Colonic mucosa (tissue), 4 donors: Measurements from ENCODE around the gene SUSD2. TPM values are rescaled to one million over a fixed set of nuclear protein-coding genes. Genes with fewer than 3 reads are reported as not detected.

ENCODE experiments used
- DNase-seq: peaks from one replicate; pipeline ENCODE4 v3.0.0-alpha.2; 2020
- H3K27ac ChIP-seq: fragments of 200-600 bp; one replicate; pipeline ENCODE4 v1.8.0; 2021
- H3K27me3 ChIP-seq: fragments of 200-600 bp; one replicate; pipeline ENCODE4 v1.8.0; 2021
- H3K36me3 ChIP-seq: fragments of 200-600 bp; one replicate; pipeline ENCODE4 v1.8.0; 2021
- H3K4me1 ChIP-seq: fragments of 200-600 bp; one replicate; pipeline ENCODE4 v1.8.0; 2021; ENCODE audit warnings: mild to moderate bottlenecking
- H3K4me3 ChIP-seq: fragments of 200-600 bp; one replicate; pipeline ENCODE4 v1.8.0; 2021
- H3K9ac ChIP-seq, 2 donors: one replicate each; pipeline ENCODE4 v1.7.0; 2013; ENCODE audit warnings: control low read depth in 2 of 2, low read depth in 2 of 2, low read length in 2 of 2
- H3K9me3 ChIP-seq: fragments of 200-600 bp; one replicate; pipeline ENCODE4 v1.8.0; 2021
- intact Hi-C: fragments of 100-400 bp; cut with DNase I; formaldehyde crosslinking; loops from one replicate; pipeline ENCODE4 v1.14.1; 2022
- total RNA-seq, 2 donors: library from RNA; stranded (reverse); fragmentation: NEBNext Ultra II Directional in 1 of 2; extraction: Animal tissue kit (Norgen Biotek cat#: 25700) in 1 of 2; gene quantifications; one replicate each; pipeline ENCODE4 v1.2.1, GENCODE V29; 2021
- TF ChIP-seq, protein P1 (sequence below): fragments of 200-600 bp; IDR thresholded peaks from one replicate; pipeline ENCODE4 v1.8.0; 2022; ENCODE audit warnings: antibody characterized with exemption, mild to moderate bottlenecking
- donor health status: healthy.
- donor health status: DM: no; HTN: no; CAD: no.
- donor health status: DM: no; HTN: no; CAD: no.

SUSD2 gene
- total RNA-seq, 2 donors from 2014 or later: 1.2 to 2.4 TPM

DNA sequence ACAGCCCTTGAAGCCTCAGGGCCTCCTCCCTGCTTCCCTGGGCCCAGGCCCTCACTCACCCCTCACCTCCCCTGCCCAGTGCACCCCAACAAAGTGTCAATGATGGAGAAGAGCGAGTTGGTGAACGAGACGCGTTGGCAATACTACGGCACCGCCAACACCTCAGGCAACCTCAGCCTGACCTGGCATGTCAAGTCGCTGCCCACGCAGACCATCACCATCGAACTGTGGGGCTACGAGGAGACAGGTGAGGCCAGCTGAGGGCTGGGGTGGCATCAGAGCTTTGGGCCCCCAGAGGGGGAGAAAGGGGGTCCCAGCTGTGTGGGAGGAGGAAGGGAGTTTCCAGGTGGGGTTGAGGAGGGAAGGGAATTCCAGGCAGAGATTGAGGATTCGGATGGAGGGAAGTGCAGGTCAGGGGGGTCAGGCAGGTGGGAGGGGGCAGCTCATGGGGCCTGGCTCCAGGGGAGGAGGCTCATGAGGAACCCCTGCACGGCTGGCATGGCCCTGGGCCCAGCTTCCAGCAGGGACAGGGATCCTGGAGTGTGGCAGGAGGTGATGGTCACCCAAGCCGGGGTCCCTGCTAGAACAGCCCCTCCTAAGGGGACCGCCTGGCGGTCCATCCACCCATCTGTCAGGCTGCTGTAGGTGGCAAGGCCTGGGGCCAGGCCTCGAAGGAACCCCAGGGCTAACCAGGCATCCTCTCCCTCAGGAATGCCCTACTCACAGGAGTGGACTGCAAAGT lies 2.9 kb downstream of the SUSD2 start:
- Histone ChIP-seq H3K27me3 (no peaks in the 10 kb centered on the region), H3K4me3 (no peak overlapping the region), H3K4me1 (peaks cover 11% of the 10 kb centered on the region), H3K36me3 (no peaks in the 10 kb centered on the region), H3K9me3 (no peaks in the 10 kb centered on the region), H3K27ac (no peak overlapping the region), H3K9ac (peak overlapping the region in 1 of 2 donors; percentile 12)
- DNase-seq: no peak
- intact Hi-C loops: no loop called here
- TF ChIP-seq, protein P1, sequence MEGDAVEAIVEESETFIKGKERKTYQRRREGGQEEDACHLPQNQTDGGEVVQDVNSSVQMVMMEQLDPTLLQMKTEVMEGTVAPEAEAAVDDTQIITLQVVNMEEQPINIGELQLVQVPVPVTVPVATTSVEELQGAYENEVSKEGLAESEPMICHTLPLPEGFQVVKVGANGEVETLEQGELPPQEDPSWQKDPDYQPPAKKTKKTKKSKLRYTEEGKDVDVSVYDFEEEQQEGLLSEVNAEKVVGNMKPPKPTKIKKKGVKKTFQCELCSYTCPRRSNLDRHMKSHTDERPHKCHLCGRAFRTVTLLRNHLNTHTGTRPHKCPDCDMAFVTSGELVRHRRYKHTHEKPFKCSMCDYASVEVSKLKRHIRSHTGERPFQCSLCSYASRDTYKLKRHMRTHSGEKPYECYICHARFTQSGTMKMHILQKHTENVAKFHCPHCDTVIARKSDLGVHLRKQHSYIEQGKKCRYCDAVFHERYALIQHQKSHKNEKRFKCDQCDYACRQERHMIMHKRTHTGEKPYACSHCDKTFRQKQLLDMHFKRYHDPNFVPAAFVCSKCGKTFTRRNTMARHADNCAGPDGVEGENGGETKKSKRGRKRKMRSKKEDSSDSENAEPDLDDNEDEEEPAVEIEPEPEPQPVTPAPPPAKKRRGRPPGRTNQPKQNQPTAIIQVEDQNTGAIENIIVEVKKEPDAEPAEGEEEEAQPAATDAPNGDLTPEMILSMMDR: no peak

DNA sequence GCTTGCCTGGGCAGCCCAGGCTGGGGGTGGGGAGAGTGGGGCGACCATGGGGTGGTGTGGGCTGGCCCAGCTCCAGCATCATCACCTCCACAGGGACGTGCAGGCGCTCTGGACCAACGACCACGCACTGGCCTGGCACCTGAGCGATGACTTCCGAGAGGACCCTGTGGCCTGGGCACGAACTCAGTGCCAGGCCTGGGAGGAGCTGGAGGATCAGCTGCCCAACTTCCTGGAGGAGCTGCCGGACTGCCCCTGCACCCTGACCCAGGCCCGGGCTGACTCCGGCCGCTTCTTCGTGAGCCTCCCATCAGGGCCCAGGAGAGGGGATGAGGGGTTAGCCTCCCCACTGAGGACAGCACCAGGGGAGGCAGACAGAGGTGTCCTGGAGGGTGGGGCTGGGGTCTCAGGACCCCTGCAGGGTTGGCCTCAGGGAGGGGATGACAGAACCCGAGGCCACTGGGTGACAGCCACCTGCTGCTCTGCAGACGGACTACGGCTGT lies 3.8 kb downstream of the SUSD2 start:
- DNase-seq: no peak
- Histone ChIP-seq H3K27ac (no peak overlapping the region), H3K4me3 (no peak overlapping the region), H3K36me3 (no peaks in the 10 kb centered on the region), H3K4me1 (peaks cover 11% of the 10 kb centered on the region), H3K27me3 (no peaks in the 10 kb centered on the region), H3K9ac (no peak overlapping the region), H3K9me3 (no peaks in the 10 kb centered on the region)
- TF ChIP-seq, protein P1: no peak
- intact Hi-C loops: loop anchor here (5.0 kb wide), 1 partner anchor 62 kb away; the partner anchor contains the start of gene GGT5

DNA sequence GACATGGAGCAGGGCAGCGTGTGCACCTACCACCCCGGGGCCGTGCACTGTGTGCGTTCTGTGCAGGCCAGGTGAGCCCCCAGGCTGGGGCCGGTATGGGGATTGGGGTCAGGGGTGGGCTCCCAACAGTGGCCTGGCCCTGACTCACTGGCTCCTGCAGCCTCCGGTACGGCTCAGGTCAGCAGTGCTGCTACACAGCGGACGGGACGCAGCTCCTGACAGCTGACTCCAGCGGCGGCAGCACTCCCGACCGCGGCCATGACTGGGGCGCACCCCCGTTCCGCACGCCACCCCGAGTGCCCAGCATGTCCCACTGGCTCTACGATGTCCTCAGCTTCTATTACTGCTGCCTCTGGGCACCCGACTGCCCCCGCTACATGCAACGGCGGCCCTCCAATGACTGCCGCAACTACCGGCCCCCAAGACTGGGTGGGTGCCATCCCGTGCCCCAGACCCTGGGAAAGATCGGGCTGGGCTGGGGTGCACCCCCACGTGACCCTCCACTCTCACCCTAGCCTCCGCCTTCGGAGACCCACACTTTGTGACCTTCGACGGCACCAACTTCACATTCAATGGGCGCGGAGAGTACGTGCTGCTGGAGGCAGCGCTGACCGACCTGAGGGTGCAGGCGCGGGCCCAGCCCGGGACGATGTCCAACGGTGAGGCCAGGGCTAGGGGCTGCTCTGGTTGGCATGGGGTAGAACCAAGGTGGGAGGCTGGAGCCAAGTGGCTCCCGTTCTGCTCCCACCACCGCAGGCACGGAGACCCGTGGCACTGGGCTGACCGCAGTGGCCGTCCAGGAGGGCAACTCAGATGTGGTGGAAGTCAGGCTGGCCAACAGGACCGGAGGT lies 4.4 kb downstream of the SUSD2 start:
- DNase-seq: no peak
- intact Hi-C loops: loop anchor here (5.0 kb wide), 1 partner anchor 62 kb away; the partner anchor contains the start of gene GGT5
- Histone ChIP-seq H3K36me3 (no peaks in the 10 kb centered on the region), H3K9me3 (no peaks in the 10 kb centered on the region), H3K9ac (no peak overlapping the region), H3K27me3 (no peaks in the 10 kb centered on the region), H3K27ac (no peak overlapping the region), H3K4me1 (peaks cover 10% of the 10 kb centered on the region), H3K4me3 (no peak overlapping the region)
- TF ChIP-seq, protein P1: no peak

DNA sequence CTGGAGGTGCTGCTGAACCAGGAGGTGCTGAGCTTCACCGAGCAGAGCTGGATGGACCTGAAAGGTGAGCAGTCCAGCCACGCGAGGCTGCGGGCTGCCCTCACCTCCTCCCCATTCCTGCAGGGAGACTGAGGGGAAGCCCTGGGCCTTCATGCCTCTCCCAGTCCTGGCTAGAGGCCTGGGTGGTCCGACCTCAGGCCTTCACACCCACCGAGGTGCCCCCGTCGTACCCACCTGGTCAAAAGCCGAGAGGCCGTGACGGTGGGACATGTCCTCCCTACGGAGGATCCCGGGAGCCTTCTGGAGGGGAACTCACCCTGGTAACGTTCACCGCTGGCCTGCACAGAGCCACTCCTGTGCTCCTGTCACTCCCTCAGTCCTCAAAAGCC lies 5.1 kb downstream of the SUSD2 start:
- H3K27me3 ChIP-seq: no peaks in the 10 kb centered on the region

More for the DNA sequence above, 5.1 kb downstream of the SUSD2 start:
- H3K36me3 ChIP-seq: no peaks in the 10 kb centered on the region
- no peak for DNase-seq
- no peak overlapping the region for H3K4me3 ChIP-seq
- H3K4me1 ChIP-seq: peaks cover 5% of the 10 kb centered on the region
- H3K9ac ChIP-seq: no peak overlapping the region
- H3K27ac ChIP-seq: no peak overlapping the region
- intact Hi-C loops: loop anchor here (5.0 kb wide), 1 partner anchor 61 kb away; the partner anchor contains the start of gene GGT5
- H3K9me3 ChIP-seq: no peaks in the 10 kb centered on the region
- TF ChIP-seq, protein P1: no peak
